ENCODE results near the gene OXSR1.
"Not testable (repeated sequence)": the region's sequence is repeated elsewhere in the genome, so short reads cannot be mapped to it uniquely, and the experiment has no call there.

The OXSR1 gene

GRCh38 chr3:38141952-38142273, 23.4 kb upstream of the OXSR1 start:
- no peak for DNase-seq (ENCODE audit: low read depth in 3 of 3)

GRCh38 chr3:38142959-38143358, 22.4 kb upstream of the OXSR1 start:
- DNase-seq (ENCODE audit: low read depth in 3 of 3): no peak

- DNase-seq (ENCODE audit: low read depth in 3 of 3): no peak
Observed at GRCh38 chr3:38143511-38143910, 21.8 kb upstream of the OXSR1 start.

- no peak for DNase-seq (ENCODE audit: low read depth in 3 of 3)
Observed at GRCh38 chr3:38146504-38146903, 18.8 kb upstream of the OXSR1 start.

GRCh38 chr3:38147421-38147820, 17.9 kb upstream of the OXSR1 start:
- DNase-seq (ENCODE audit: low read depth in 3 of 3): no peak

- DNase-seq (ENCODE audit: low read depth in 3 of 3): no peak
Observed at GRCh38 chr3:38148311-38148882, 16.9 kb upstream of the OXSR1 start.

GRCh38 chr3:38149708-38150107, 15.6 kb upstream of the OXSR1 start:
- no peak for DNase-seq (ENCODE audit: low read depth in 3 of 3)

GRCh38 chr3:38150780-38151528, 14.4 kb upstream of the OXSR1 start:
- no peak for DNase-seq (ENCODE audit: low read depth in 3 of 3)

GRCh38 chr3:38151667-38152265, 13.6 kb upstream of the OXSR1 start:
- no peak for DNase-seq (ENCODE audit: low read depth in 3 of 3)

- DNase-seq (ENCODE audit: low read depth in 3 of 3): no peak
Observed at GRCh38 chr3:38152609-38153008, 12.7 kb upstream of the OXSR1 start.

GRCh38 chr3:38153221-38153620, 12.1 kb upstream of the OXSR1 start:
- no peak for DNase-seq (ENCODE audit: low read depth in 3 of 3)

GRCh38 chr3:38154033-38154494, 11.3 kb upstream of the OXSR1 start:
- no peak for DNase-seq (ENCODE audit: low read depth in 3 of 3)

GRCh38 chr3:38154625-38155255, 10.6 kb upstream of the OXSR1 start:
- no peak for DNase-seq (ENCODE audit: low read depth in 3 of 3)

GRCh38 chr3:38155825-38156224, 9.5 kb upstream of the OXSR1 start:
- no peak for DNase-seq (ENCODE audit: low read depth in 3 of 3)

GRCh38 chr3:38157117-38157516, 8.2 kb upstream of the OXSR1 start:
- DNase-seq (ENCODE audit: low read depth in 3 of 3): no peak

- no peak for DNase-seq (ENCODE audit: low read depth in 3 of 3)
Observed at GRCh38 chr3:38157595-38157994, 7.7 kb upstream of the OXSR1 start.

GRCh38 chr3:38158472-38158871, 6.9 kb upstream of the OXSR1 start:
- DNase-seq (ENCODE audit: low read depth in 3 of 3): no peak

- not testable (repeated sequence) for DNase-seq (ENCODE audit: low read depth in 3 of 3)
Observed at GRCh38 chr3:38160704-38161103, 4.6 kb upstream of the OXSR1 start.

GRCh38 chr3:38163117-38163840, 2.1 kb upstream of the OXSR1 start:
- no peak for DNase-seq (ENCODE audit: low read depth in 3 of 3)

- DNase-seq (ENCODE audit: low read depth in 3 of 3): no peak
Observed at GRCh38 chr3:38163841-38164642, 1.3 kb upstream of the OXSR1 start.

- no peak for DNase-seq (ENCODE audit: low read depth in 3 of 3)
Observed at GRCh38 chr3:38164643-38164951, 740 bp upstream of the OXSR1 start.

Data from stimulated activated CD4-positive, alpha-beta T cell treated with anti-CD3 and anti-CD28 coated beads, TNF-alpha, amount 100 ng/mL, for 48 hours (primary cell).